GDM1 (cell line): ENCODE measurements around the gene ACOXL.

ENCODE experiments used
- DNase-seq: peaks from one replicate; lab custom pipeline; 2025; lab: John Stamatoyannopoulos, UW

The ACOXL gene

DNA sequence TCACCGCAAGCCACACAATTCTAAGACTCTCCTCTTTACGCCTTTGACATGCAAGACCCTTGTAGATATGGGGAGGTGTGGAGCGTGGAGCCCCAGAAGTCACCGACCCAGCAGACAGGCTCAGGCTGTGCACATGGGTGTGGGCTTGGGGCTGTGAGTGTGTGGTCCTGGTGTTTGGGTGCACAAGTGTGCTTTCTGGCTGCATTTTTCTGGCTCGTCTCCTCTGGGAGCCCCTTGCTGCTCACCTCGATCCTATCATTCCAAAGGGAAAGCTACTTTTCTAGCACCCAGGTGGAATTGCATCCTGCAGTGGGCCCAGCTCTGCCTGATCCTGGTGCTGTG lies 143.0 kb downstream of the ACOXL start:
- DNase-seq = peak; percentile 17

DNA sequence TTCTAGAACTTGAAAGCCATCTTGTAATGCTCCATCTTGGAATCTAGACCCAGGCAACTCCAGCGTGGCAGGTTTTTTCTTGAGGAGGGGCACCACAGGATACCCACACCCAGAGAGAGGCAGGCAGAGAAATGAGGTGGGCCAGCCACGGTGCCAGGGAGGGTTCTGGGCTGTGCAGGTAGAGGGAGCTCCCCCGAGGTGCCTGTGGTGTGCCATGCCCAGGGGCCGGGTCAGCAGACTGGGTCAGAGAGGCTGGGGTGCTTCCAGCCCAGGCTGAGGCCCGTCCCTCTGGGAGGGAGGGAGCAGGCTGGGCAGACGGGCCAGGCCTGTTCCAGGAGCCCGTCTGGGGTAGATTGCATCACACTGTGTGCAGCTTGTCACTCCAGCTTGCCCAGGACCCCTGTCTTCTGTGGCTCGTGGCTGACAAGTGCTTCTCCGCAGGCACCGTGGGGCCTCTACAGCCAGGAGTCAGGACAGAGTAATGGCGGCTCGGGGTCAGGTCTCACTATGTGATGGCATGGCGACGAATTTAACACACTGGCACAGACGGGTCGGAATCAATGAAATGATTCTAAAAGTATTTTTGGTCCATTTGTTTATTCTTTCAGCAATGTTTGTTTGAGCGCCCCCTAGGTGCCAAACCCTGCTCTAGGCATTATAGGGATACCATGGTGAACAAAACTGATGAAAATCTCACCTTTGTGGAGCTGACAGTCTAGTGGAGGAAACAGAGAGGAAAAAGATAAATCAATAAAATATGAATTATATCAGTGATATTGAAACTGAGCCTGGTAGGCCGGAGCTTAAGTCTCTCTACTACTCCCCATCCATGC lies 144.0 kb downstream of the ACOXL start:
- DNase-seq = no peak

DNA sequence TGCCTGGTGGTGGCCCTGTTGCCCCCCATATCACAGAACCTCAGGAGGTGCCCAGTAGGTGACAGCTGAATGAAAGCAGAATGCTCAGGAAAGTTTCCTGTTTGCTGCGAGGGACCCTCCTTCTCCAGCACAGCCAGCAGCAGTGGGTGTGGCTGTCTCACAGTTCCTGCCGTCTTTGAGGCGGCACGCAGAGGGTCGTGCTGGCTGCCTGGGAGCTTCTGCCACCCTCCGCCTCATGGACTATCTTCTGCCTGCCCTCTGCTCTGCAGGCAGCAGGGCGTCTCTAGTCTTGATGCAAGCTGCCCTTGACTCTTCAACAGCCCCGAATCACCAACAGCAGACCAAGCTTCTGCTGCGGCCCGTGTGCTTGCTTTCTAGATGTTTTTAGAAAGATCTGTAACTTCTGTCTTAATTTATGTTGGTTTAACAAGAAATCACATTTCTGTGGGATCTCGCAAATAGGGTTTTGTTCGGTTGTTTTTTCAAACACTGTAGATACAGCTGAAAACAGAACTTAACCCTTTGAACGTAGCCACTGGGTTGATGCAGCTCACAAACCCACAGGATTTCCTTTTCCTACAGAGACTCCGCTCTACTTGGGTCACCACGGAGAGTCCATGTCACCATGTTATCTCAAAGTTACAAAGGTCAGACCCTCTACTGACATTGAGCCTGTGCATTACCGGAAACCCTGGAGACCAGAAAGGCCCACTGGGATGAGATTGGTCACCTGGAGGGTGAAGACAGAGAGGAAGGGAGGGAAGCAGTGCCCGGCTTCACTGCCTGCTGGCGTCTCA lies 144.9 kb downstream of the ACOXL start:
- peak; percentile 2 for DNase-seq

DNA sequence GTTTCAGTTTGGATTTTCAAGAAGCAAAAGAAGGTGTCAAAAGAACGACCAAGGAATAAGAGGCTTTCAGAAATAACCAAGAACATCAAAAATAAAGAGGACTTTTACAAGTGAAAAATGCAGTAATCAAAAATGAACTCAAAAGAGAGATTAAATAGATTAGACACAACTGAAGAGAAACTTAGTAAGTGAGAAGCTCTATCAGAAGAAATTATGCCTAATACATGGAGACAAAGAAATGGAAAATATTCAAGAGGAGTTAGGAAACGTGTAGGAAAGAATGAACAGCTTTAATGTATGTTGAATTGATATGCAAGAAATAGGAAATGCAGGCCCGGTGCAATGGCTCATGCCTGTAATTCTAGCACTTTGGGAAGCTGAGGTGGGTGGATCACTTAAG lies 145.8 kb downstream of the ACOXL start:
- DNase-seq = no peak

DNA sequence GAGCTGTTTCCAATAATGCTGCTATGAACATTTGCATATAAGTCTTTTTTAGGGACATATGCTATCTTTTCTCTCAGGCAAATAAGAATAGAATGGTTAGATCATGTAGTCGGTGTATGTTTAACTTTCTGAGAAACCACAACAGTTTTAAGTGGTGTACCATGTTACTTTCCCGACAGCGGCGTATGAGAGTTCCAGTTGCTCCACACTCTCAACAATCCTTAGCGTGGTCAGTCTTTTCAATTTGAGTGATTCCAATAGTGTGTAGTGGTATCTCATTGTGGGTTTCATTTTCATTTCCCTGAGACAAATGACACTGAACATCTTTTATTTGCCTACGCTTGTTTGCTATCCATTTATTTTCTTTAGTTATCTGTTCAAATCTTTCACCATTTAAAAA lies 149.5 kb downstream of the ACOXL start:
- no peak for DNase-seq

DNA sequence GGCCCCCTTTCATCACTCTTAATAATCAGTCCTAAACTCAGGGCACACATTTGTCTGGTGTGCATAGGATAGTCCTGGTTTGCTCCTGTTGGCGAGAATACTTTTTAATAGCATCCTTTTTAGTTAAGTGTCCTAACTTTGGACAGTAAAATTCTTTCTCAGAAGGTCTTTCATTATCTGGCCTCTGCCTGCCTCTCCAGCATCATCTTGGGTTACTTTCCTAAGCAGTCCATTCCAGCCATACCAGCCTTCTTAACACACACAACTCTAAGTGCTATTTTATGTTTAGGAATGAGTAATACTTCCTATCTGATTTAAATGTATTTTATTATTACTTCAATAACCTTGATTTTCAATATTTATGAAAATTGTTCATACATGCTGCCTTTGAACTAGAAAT lies 151.0 kb downstream of the ACOXL start:
- DNase-seq = no peak

DNA sequence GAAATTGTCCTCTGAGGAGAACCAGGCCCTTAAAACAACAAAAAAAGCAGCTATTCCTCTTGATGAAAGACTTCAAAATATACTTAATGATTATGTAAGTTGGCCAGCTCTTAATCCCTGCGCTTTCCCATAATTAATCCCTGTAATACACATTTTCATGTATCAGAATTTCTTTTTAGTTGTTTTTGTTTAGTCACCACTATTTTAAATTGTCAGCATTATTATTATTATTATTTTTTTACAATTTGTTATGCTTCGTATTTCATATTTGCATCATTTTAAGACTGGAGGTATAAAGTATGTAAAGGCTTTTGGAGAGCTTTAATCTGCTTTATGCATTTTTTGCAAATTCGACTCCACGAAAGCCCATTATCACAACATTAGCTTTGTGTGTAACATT lies 152.9 kb downstream of the ACOXL start:
- DNase-seq = no peak

DNA sequence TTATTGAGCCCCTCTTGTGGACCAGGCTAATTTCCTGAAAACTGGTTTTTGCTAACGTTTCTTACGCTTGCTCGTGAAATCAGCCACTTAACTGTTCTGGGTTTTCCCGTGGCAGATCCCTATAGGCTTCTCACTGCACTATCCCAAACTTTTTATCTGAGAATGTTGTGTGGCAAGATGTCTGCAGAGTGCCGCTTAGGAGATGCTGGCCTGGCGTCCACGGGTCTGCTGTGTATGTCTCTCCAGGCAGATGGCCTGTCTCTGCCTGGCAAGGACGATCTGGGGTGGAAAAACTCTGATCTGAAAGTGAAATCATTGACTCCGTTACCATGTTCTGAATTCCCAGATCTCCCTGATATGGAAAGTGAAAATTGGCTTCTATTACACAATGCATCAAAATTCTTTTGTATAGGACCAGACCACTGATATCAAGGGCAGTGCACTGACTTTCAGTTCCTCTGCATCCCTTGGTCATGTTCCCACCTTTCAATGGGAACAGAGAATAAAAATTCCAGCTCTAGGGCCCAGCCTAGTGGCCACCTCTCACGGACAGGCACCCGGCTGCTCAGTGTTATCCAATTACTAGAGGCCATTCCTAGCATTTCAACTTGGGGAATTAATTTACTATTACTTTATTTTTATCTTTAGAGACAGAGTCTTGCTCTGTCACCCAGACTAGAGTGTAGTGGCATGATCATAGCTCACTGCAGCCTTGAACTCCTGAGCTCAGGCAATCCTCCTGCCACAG lies 154.6 kb downstream of the ACOXL start:
- DNase-seq = no peak

DNA sequence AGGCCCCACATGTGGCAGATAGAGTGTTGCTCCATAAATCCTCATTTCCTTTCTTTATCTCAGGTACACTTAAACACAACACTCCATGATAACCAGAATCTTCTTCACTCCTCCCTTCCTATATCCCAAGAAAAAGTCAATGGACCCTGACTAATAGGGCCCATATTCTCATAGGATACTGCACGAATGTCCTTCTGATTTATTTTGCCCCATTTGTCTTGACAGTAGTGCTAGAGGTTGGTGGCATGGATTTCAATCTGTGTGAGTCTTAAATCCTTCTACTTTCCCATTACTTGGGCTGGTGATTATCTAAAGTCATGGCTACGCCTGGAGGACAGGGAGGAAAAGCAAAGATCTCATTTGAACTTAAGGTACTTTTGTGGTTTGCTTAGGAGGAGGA lies 156.0 kb downstream of the ACOXL start:
- no peak for DNase-seq

DNA sequence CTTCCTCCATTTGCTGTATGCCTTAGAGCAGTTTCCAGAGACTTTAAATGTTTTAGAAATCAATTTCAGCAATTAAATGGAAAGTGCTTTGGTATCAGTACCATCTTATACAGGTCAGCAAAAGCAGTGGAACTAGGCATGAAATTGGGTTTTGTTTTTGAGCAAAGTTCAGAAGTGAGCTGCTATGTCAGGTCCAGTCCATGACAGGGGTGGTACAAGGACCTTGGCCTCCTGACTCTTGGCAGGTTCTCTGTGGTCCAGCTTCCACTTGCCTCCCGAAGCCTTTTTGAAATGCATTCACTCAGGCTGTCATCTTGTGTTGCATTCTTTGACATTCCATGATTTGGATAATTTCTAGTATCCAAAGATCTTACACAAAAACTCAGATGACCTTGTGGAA lies 159.3 kb downstream of the ACOXL start:
- no peak for DNase-seq

DNA sequence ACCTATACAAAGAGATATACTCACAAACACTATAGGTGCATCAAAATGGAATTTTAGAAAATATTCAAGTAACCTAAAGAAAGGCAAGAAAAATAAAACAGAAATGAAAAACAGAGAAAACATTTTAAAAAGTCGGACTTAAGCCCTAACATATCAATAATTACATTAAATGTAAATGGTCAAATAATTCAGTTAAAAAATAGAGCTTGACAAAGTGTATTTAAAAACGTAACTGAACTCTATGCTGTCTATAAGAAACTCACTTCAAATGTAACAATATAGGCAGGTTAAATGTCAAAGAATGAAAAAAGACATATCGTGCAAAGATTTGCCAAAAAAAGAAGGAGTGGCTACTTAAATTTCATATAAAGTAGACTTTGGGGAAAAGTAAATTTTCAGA lies 163.9 kb downstream of the ACOXL start:
- no peak for DNase-seq

DNA sequence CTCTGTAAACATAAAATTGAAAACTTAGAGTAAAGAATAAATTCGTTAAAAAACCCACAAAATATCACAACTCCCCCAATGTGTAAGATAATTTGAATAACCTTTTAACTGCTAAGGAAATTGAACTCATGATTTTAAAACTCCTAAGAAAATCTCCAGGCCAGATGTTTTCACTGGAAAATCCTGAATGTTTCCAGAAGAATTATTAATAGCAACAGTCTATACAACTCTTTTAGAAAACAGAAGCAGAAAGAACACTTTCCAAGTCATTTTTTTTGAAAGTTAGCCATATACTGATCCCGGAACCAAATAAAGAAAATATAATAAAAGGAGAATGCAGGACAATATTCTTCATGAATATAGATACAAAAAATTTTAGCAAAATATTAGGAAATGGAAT lies 165.6 kb downstream of the ACOXL start:
- DNase-seq = no peak

DNA sequence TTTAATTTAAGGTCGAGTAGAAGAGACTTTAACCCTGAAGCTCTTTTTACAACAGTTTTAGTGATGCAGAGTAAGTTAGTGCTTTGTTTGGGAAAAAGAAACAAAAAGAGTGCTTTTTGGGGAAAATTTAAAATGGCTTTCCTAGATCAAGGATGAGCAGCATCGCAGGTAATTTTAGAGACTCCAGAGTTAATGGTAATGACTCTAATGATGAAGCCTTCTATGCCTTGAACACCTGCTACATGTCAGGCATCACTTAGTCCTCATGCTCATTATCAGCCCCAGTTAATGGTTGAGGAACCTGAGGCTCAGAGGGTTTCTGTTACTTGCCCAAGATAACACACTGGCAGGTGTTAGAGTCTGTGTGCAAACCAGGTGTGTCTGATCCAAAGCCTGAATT lies 167.8 kb downstream of the ACOXL start:
- no peak for DNase-seq

DNA sequence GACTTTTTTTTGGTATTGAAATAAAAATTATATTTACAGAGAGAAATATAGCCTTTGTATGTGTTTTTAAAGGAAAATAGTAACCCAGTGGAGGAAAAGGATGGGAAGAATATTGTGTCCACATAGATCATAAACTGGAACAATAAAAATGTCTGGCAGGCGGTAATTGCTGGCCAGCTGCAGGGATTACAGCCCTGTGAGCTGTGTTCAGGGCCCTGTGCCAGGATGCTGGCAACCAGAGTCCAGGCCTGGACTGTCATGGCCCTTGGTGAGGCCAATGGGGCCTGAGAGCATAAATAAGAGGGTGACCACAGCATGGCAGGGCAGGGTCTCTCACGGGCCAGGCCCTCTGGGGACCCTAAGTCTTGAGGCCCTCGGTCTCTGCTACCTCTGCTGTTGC lies 171.2 kb downstream of the ACOXL start:
- DNase-seq = no peak

DNA sequence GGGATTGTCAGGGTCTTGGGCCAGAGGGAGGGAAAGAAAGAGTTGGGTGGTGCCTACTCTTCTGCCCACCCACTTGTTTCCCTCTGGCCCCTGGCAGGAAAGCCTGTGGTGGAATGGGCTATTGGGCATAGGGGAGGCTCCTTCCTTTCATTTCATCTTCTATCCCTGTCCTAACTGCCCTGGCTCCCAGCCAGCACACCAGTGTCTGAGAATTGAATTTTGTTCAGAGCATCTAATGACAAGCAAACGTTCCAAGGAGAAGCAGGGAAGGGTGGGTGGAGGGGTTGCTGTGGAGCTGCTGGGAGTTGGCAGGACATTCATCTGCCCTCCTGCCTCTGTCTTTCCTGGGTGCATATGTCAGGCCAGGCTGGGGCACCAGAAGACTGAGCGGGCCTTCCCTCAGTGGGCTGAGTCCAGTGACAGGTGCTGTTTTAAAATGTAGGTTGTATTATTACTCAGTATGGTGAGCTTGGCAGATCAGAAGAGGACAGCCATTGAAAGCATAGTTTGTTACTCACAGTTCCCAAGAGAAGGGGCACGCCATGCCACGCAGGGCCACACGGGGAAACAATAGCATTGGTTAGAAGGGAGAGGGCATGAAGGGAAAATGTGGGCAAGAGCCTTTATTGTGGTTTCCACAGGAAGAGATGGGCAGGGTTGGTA lies 171.9 kb downstream of the ACOXL start:
- no peak for DNase-seq

DNA sequence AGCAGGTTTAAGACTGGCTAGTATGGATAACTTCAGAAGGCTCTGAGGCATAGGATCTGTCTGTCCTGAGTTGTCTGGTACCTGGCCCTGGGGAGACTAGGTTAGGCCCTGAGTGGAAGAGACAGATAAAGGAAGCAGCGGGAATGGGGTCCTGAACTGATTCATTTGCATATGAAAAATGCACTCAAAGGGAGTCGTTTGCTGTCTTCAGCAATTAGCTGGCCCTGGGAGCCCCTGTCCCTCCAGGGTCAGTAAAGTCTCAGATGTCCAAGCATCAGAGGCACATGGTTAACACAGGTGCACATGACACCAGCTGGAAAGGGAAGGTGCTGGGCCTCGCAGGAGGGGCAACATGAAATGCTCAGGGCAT lies 172.4 kb downstream of the ACOXL start:
- DNase-seq = no peak

DNA sequence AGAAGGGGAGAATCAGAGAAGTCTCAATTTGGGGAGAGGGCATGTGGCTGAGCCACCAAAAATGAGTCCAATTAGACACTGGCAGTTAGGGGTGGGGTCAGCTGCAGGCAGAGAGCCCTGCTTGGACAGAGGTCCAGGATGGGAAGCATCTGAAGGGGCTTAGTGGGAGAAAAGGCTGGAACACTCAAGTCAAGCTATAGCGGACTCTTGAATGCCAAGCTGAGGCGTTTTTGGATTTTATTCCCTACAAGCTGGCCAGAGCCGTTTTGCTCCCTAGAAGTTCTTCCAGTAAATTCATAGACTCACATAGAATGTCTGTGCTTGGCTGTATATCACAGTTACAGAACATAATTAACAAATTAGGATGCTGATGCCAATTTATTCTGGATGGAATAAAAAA lies 172.8 kb downstream of the ACOXL start:
- no peak for DNase-seq

DNA sequence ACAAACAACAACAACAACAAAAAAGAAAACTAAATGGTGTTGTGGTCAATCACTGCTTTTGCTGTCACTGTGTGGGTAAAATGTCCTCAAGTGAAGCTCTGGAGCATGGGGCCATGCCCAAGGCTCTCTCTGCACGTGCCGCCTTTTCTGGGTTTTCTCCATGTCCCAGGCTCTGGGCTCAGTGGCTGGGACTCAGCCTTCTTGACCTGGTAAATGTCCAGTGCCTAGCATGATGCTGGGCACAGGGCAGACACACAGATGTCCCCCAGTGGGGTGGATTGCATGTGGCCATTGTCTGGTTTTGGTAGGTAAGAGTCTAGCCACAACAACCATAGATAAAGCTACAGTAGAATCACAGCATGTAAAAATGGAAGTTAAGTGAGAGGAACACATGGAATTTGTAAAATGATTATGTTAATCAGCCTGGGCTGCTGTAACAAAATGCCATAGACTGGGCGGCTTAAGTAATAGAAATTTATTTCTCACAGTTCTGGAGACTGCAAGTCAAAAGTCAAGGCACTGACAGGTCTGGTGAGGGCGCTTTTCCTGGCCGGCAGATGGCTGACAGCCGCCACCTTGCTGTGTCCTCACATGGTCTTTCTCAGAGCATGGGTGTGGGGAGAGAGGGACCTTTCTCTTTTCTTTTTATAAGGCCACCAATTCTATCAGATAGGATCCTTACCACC lies 174.4 kb downstream of the ACOXL start:
- no peak for DNase-seq

DNA sequence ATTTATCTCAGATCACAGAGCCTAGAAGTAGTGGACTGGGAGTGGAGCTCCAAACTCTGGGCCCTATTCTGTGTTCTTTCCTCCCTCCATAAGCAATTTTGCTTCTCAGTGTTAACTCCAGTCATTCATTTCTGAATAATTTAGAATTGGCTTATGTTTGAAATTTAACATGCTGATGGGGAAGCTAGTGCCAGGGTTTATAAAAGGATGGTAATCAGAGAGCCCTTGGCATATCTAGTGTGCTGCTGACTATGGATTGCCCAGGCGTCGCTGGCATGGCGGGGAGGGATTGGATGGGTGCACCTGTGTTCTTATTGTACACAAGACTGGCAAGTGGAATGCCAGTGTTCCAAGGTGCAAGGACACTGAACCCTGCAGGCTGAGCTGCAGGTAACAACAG lies 177.1 kb downstream of the ACOXL start:
- no peak for DNase-seq

DNA sequence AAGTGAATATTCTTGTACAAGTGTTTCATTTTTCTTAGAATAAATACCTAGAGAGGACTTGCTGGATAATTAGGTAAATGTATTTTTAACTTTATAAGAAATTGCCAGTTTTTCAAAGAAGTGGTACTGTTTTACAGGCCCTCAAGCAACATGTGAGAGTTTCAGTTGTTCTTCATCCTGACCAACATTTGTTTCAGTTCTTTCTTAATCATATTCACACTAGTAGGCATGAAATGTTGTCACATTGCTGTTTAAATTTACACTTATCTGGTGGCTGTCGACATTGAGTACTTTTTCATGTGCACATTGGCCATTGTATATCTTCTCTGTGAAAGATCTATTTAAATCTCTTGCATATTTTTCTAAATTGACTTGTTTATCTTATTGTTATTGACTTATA lies 178.1 kb downstream of the ACOXL start:
- no peak for DNase-seq

DNA sequence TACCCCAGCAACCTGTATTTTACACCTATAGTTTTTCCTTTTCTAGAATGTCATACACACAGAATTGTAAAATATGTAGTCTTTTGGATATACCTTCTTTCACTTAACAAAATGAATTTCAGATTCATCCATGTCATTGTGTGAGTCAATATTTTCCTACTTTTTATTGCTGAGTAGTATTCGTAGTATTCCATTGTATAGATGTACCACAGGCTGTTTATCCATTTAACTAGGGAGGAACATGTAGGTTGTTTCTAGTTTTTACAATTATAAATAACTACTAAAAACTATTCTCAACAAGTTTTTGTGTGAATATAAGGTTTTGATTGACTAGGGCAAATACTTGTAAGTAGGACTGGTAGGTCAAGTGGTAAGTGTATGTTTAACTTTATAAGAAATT lies 187.4 kb downstream of the ACOXL start:
- DNase-seq = no peak

DNA sequence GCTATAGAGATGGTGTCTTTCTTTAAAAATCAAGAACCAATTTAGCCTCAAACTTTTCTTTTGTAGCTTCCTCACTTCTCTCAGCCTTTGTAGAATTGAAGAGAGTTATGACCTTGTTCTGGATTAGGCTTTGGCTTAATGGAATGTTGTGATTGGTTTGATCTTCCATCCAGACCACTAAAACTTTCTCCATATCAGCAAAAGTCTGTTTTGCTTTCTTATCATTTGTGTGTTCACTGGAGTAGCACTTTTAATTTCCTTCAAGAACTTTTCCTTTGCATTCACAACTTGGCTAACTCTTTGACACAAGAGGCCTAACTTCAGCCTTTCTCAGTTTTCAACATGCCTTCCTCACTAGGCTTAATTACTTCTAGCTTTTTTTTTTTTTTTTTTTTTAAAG lies 193.1 kb downstream of the ACOXL start:
- no peak for DNase-seq
